Hepatocyte (in vitro differentiated cells): ENCODE results near the gene CCDC27. TPM values are rescaled to one million over a fixed set of nuclear protein-coding genes. Genes with fewer than 3 reads are reported as not detected.

Source experiments
- DNase-seq: peaks from one replicate; pipeline ENCODE4 v3.0.0-alpha.2; 2016; ENCODE audit warnings: low spot score
- H2AFZ ChIP-seq: fragments of 200-600 bp; sonication (generic); 2 replicates; pipeline ENCODE4 v1.6.0; 2016; ENCODE audit warnings: antibody characterized with exemption, mild to moderate bottlenecking
- H3K27ac ChIP-seq: fragments of 200-600 bp; sonication (generic); 2 replicates; pipeline ENCODE4 v1.5.1; 2016; ENCODE audit warnings: mild to moderate bottlenecking
- H3K27me3 ChIP-seq: fragments of 200-600 bp; sonication (generic); 2 replicates; pipeline ENCODE4 v1.6.1; 2016
- H3K36me3 ChIP-seq: fragments of 200-600 bp; sonication (generic); replicated peaks from 2 replicates; pipeline ENCODE4 v1.5.1; 2016; ENCODE audit warnings: low read depth; ENCODE audit not compliant: insufficient read depth
- H3K4me1 ChIP-seq: fragments of 200-600 bp; sonication (generic); 2 replicates; pipeline ENCODE4 v1.5.1; 2016; ENCODE audit warnings: mild to moderate bottlenecking, moderate library complexity; ENCODE audit not compliant: insufficient read depth
- H3K4me2 ChIP-seq: fragments of 200-600 bp; sonication (generic); 2 replicates; pipeline ENCODE4 v1.6.0; 2016
- H3K4me3 ChIP-seq: fragments of 200-600 bp; sonication (generic); 2 replicates; pipeline ENCODE4 v1.5.1; 2016; ENCODE audit warnings: mild to moderate bottlenecking
- H3K79me2 ChIP-seq: fragments of 200-600 bp; sonication (generic); 2 replicates; pipeline ENCODE4 v1.6.0; 2017; ENCODE audit warnings: mild to moderate bottlenecking
- H3K9me2 ChIP-seq: fragments of 200-600 bp; sonication (generic); replicated peaks from 2 replicates; pipeline ENCODE4 v1.6.0; 2017; ENCODE audit warnings: mild to moderate bottlenecking; ENCODE audit not compliant: insufficient read depth
- H3K9me3 ChIP-seq: fragments of 200-600 bp; sonication (generic); 2 replicates; pipeline ENCODE4 v1.5.1; 2016; ENCODE audit warnings: low read depth, mild to moderate bottlenecking
- H4K20me1 ChIP-seq: fragments of 200-600 bp; sonication (generic); 2 replicates; pipeline ENCODE4 v1.6.0; 2016; ENCODE audit warnings: mild to moderate bottlenecking; ENCODE audit not compliant: insufficient read depth, poor library complexity, severe bottlenecking
- EZH2 ChIP-seq: fragments of 200-600 bp; sonication (generic); IDR thresholded peaks from 2 replicates; pipeline ENCODE4 v1.6.1; 2016; ENCODE audit warnings: antibody characterized with exemption, mild to moderate bottlenecking, borderline replicate concordance
- EZH2phosphoT487 ChIP-seq: fragments of 200-600 bp; sonication (generic); IDR thresholded peaks from one replicate; pipeline ENCODE4 v1.6.1; 2018; ENCODE audit warnings: antibody characterized with exemption, mild to moderate bottlenecking, low read depth, moderate library complexity; ENCODE audit not compliant: unreplicated experiment, severe bottlenecking
- WGBS: methylation state at CpG from one replicate; pipeline ENCODE4 v1.1.6; 2016; ENCODE audit warnings: low lambda C conversion rate; ENCODE audit errors: missing lambda C conversion rate; 5-methylcytosine and 5-hydroxymethylcytosine counted together
- polyA plus RNA-seq: library from polyadenylated mRNA; unstranded; fragments of >200 nt; fragmentation: Nextera tagmentation; extraction: Ambion mirVana; gene quantifications from 2 replicates; pipeline ENCODE4 v1.2.1, GENCODE V29; 2016
- total RNA-seq: library from RNA; depleted of rRNA; stranded (reverse); fragments of >200 nt; gene quantifications from 2 replicates; pipeline ENCODE4 v1.2.3, GENCODE V29; 2014
- TF ChIP-seq, protein P1 (sequence below): fragments of 200-600 bp; sonication (generic); IDR thresholded peaks from 2 replicates; pipeline ENCODE4 v1.5.1; 2016; ENCODE audit warnings: antibody characterized with exemption, mild to moderate bottlenecking; ENCODE audit not compliant: poor library complexity

CCDC27 gene
- total and polyA plus RNA-seq, 2 experiments from 2014 or later: 0.17 to 0.59 TPM

DNA sequence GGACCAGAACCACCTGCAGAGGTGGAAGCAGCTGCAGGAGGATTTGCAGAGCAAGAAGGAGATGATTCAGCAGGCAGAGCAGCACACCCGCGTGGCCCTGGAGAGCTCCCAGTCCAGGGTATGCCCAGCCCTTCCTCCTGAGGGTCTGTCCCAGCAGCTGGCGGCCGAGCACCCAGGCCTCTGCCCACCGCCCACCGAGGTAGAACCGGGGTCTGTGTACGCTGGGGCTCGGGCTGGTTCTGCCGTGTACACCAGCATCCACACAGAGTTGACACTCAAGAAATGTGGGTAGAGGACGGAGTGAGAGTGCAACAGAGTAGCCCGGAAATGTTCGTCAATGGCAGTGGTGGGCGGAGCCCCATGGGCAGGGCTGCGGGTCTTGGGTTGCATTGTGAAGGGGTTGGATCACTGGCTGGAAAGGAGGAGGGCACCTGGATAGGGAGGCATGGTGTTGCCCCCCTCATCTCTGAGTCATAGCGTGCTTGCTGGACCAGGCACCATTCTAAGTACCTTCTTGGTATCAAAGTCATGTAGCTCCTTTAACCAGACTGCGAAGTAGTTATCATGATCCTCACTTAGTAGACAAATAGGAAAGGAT is 15.2 kb downstream of the CCDC27 start:
- H3K9me3 ChIP-seq: no peaks in the 10 kb centered on the region
- H4K20me1 ChIP-seq: no peaks in the 10 kb centered on the region
- no peak overlapping the region for H3K4me3 ChIP-seq
- H3K4me2 ChIP-seq: no peak overlapping the region
- no peak for DNase-seq
- H3K27me3 ChIP-seq: no peaks in the 10 kb centered on the region
- H3K4me1 ChIP-seq: peaks cover 8% of the 10 kb centered on the region
- H3K9me2 ChIP-seq: no peaks in the 10 kb centered on the region
- no peaks in the 10 kb centered on the region for H3K36me3 ChIP-seq
- H3K27ac ChIP-seq: no peak overlapping the region
- H2AFZ ChIP-seq: no peak overlapping the region
- no peaks in the 10 kb centered on the region for H3K79me2 ChIP-seq
- WGBS: 92% methylated on average over 17 of the region's 17 CpGs
- TF ChIP-seq, protein P1, sequence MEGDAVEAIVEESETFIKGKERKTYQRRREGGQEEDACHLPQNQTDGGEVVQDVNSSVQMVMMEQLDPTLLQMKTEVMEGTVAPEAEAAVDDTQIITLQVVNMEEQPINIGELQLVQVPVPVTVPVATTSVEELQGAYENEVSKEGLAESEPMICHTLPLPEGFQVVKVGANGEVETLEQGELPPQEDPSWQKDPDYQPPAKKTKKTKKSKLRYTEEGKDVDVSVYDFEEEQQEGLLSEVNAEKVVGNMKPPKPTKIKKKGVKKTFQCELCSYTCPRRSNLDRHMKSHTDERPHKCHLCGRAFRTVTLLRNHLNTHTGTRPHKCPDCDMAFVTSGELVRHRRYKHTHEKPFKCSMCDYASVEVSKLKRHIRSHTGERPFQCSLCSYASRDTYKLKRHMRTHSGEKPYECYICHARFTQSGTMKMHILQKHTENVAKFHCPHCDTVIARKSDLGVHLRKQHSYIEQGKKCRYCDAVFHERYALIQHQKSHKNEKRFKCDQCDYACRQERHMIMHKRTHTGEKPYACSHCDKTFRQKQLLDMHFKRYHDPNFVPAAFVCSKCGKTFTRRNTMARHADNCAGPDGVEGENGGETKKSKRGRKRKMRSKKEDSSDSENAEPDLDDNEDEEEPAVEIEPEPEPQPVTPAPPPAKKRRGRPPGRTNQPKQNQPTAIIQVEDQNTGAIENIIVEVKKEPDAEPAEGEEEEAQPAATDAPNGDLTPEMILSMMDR: no peak
- TF ChIP-seq EZH2: no peak

- DNase-seq: no peak
- no peak overlapping the region for H2AFZ ChIP-seq
- peaks cover 14% of the 10 kb centered on the region for H3K4me1 ChIP-seq
- no peaks in the 10 kb centered on the region for H3K9me2 ChIP-seq
- TF ChIP-seq EZH2phosphoT487 (no peak), EZH2 (no peak)
- TF ChIP-seq, protein P1: no peak
- no peak overlapping the region for H3K27ac ChIP-seq
- no peaks in the 10 kb centered on the region for H3K9me3 ChIP-seq
- H3K4me3 ChIP-seq: no peak overlapping the region
- no peaks in the 10 kb centered on the region for H3K36me3 ChIP-seq
- H3K27me3 ChIP-seq: no peaks in the 10 kb centered on the region
- H3K79me2 ChIP-seq: no peaks in the 10 kb centered on the region
- no peak overlapping the region for H3K4me2 ChIP-seq
- 94% methylated on average over 22 of the region's 22 CpGs for WGBS
- H4K20me1 ChIP-seq: no peaks in the 10 kb centered on the region
These were observed 16.7 kb downstream of the CCDC27 start for GRCh38 chr1:3768811-3769390.

DNA sequence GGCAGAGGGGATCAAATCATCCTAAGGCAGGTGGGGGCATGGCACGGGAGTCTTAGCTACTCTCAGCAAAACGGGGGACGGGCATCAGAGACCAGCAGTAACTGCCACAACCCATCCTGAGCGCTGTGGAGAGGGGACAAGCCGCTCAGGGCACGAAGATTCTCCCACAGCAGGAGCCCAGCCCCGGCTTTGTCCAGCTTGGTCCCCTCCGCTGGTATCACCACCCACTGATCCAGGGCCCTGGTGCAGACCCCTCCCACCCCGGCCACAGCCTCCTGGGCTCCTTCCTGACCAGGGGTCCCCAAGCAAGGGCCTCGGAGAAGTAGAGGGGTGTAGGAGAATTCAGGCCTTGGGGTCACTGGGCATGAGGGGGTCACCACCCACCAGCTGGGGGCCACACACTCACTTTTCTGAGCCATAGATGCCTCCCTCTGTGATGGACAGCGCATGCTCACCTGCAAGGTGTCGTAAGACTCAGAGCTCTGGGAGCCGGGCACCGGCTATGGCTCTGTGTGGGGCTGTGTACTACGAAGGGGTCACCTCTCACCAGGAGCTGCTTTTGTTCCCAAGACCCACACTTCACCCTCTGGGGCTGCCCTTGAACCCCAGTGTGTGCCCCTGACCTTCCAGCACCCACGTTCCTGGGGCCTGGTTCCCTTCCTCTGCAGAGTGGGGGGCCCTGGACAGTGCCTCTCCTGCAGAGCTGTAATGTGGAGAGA is 18.0 kb downstream of the CCDC27 start:
- no peak overlapping the region for H2AFZ ChIP-seq
- no peak overlapping the region for H3K27ac ChIP-seq
- H3K79me2 ChIP-seq: no peaks in the 10 kb centered on the region
- H3K4me3 ChIP-seq: no peak overlapping the region
- no peaks in the 10 kb centered on the region for H4K20me1 ChIP-seq
- H3K4me2 ChIP-seq: no peak overlapping the region
- H3K36me3 ChIP-seq: no peaks in the 10 kb centered on the region
- no peaks in the 10 kb centered on the region for H3K9me2 ChIP-seq
- H3K27me3 ChIP-seq: no peaks in the 10 kb centered on the region
- WGBS: 92% methylated on average over 16 of the region's 16 CpGs
- TF ChIP-seq, protein P1: no peak
- TF ChIP-seq EZH2 (no peak), EZH2phosphoT487 (no peak)
- no peak for DNase-seq
- no peaks in the 10 kb centered on the region for H3K9me3 ChIP-seq
- H3K4me1 ChIP-seq: peaks cover 27% of the 10 kb centered on the region
